Lower lobe of right lung (tissue), 2 donors: Measurements from ENCODE around the gene HSD17B2. TPM values are rescaled to one million over a fixed set of nuclear protein-coding genes. Genes with fewer than 3 reads are reported as not detected.

Experiments
- ATAC-seq, 2 donors: fragments of 200-7000 bp; cut with Tn5 transposase; one replicate each; pipeline ENCODE4 v1.9.1; 2020 to 2022; ENCODE audit warnings: mild to moderate bottlenecking in 2 of 2, moderate library complexity in 2 of 2
- DNase-seq: peaks from one replicate; pipeline ENCODE4 v3.0.0-alpha.2; 2020
- H3K27ac ChIP-seq: fragments of 200-600 bp; one replicate; pipeline ENCODE4 v1.8.0; 2022
- H3K27me3 ChIP-seq: fragments of 200-600 bp; one replicate; pipeline ENCODE4 v1.8.0; 2022; ENCODE audit warnings: low read depth
- H3K36me3 ChIP-seq: fragments of 200-600 bp; one replicate; pipeline ENCODE4 v1.8.0; 2022; ENCODE audit warnings: mild to moderate bottlenecking
- H3K4me1 ChIP-seq: fragments of 200-600 bp; one replicate; pipeline ENCODE4 v1.8.0; 2022
- H3K4me3 ChIP-seq: fragments of 200-600 bp; one replicate; pipeline ENCODE4 v1.8.0; 2022; ENCODE audit warnings: mild to moderate bottlenecking
- H3K9me3 ChIP-seq: fragments of 200-600 bp; one replicate; pipeline ENCODE4 v1.8.0; 2022
- intact Hi-C: fragments of 100-400 bp; cut with DNase I; formaldehyde crosslinking; loops from one replicate; pipeline ENCODE4 v1.11.0; 2022
- total RNA-seq: library from RNA; stranded (reverse); fragmentation: NEBNext Ultra II Directional; extraction: Animal tissue kit (Norgen Biotek cat#: 25700); gene quantifications from one replicate; pipeline ENCODE4 v1.2.1, GENCODE V29; 2021
- TF ChIP-seq, protein P1 (sequence below): fragments of 200-600 bp; IDR thresholded peaks from one replicate; pipeline ENCODE4 v1.8.0; 2022; ENCODE audit warnings: antibody characterized with exemption, mild to moderate bottlenecking
- donor health status: DM: no; HTN: yes; CAD: no; lungs with severe emphysema.

Gene HSD17B2
- total RNA-seq, 1 donor from 2014 or later, result 2.9 TPM

DNA sequence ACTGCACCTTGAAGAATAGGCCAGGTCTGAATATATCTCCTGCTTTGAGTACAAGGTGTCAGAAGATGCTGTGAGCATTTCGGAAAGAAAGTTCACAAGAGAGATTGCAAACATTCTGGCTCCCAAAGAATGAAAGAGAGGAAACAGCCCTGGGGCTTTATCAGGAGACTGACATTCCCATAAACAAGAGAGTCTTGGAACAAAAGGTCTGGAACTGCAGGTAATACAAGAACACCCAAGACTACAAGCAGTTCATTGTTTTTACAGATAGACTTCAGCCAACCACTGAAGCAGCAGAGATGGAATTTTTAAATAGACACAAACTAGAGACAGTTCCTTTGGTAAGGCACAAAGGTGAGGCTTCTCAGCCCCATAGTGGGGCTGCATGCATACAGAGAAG is 14.4 kb downstream of the HSD17B2 start:
- DNase-seq (no peak), ATAC-seq (no peak)
- H3K9me3 ChIP-seq, result no peaks in the 10 kb centered on the region
- H3K4me3 ChIP-seq, result no peak overlapping the region
- no peak overlapping the region for H3K27ac ChIP-seq
- H3K36me3 ChIP-seq, result no peaks in the 10 kb centered on the region
- no peaks in the 10 kb centered on the region for H3K27me3 ChIP-seq
- TF ChIP-seq, protein P1, sequence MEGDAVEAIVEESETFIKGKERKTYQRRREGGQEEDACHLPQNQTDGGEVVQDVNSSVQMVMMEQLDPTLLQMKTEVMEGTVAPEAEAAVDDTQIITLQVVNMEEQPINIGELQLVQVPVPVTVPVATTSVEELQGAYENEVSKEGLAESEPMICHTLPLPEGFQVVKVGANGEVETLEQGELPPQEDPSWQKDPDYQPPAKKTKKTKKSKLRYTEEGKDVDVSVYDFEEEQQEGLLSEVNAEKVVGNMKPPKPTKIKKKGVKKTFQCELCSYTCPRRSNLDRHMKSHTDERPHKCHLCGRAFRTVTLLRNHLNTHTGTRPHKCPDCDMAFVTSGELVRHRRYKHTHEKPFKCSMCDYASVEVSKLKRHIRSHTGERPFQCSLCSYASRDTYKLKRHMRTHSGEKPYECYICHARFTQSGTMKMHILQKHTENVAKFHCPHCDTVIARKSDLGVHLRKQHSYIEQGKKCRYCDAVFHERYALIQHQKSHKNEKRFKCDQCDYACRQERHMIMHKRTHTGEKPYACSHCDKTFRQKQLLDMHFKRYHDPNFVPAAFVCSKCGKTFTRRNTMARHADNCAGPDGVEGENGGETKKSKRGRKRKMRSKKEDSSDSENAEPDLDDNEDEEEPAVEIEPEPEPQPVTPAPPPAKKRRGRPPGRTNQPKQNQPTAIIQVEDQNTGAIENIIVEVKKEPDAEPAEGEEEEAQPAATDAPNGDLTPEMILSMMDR, result no peak
- intact Hi-C loops, result no loop called here
- H3K4me1 ChIP-seq, result peaks cover 16% of the 10 kb centered on the region

GRCh38 chr16:82050506-82050905 is 15.5 kb downstream of the HSD17B2 start:
- TF ChIP-seq, protein P1, result no peak
- Histone ChIP-seq H3K27ac (no peak overlapping the region), H3K4me3 (no peak overlapping the region), H3K36me3 (no peaks in the 10 kb centered on the region), H3K27me3 (no peaks in the 10 kb centered on the region), H3K4me1 (peaks cover 26% of the 10 kb centered on the region), H3K9me3 (no peaks in the 10 kb centered on the region)
- intact Hi-C loops, result no loop called here
- no peak for DNase-seq
- ATAC-seq, result no peak

GRCh38 chr16:82050909-82051357 is 15.9 kb downstream of the HSD17B2 start:
- intact Hi-C loops, result no loop called here
- Histone ChIP-seq H3K4me3 (no peak overlapping the region), H3K4me1 (peaks cover 28% of the 10 kb centered on the region), H3K36me3 (no peaks in the 10 kb centered on the region), H3K27ac (no peak overlapping the region), H3K27me3 (no peaks in the 10 kb centered on the region), H3K9me3 (no peaks in the 10 kb centered on the region)
- DNase-seq, result no peak
- TF ChIP-seq, protein P1, result no peak
- ATAC-seq, result no peak

GRCh38 chr16:82051656-82052055 is 16.6 kb downstream of the HSD17B2 start:
- H3K36me3 ChIP-seq, result no peaks in the 10 kb centered on the region
- ATAC-seq (no peak), DNase-seq (no peak)
- no peak overlapping the region for H3K4me3 ChIP-seq
- H3K27ac ChIP-seq, result no peak overlapping the region
- TF ChIP-seq, protein P1, result no peak
- H3K4me1 ChIP-seq, result peaks cover 23% of the 10 kb centered on the region
- intact Hi-C loops, result no loop called here
- H3K9me3 ChIP-seq, result no peaks in the 10 kb centered on the region
- H3K27me3 ChIP-seq, result no peaks in the 10 kb centered on the region

- peaks cover 30% of the 10 kb centered on the region for H3K4me1 ChIP-seq
- DNase-seq (no peak), ATAC-seq (no peak)
- H3K27me3 ChIP-seq, result no peaks in the 10 kb centered on the region
- no peaks in the 10 kb centered on the region for H3K36me3 ChIP-seq
- TF ChIP-seq, protein P1, result no peak
- intact Hi-C loops, result no loop called here
- no peak overlapping the region for H3K27ac ChIP-seq
- no peak overlapping the region for H3K4me3 ChIP-seq
- no peaks in the 10 kb centered on the region for H3K9me3 ChIP-seq
Observed at GRCh38 chr16:82055117-82055516, 20.1 kb downstream of the HSD17B2 start.
